ENCODE results near the gene AMOTL1.
A peak's percentile ranks its signal among the peaks of the same experiment; 100 is the strongest.

AMOTL1 gene

GRCh38 chr11:94857337-94857736, 89.2 kb downstream of the AMOTL1 start:
- no peak for DNase-seq (ENCODE audit: low read depth)

DNA sequence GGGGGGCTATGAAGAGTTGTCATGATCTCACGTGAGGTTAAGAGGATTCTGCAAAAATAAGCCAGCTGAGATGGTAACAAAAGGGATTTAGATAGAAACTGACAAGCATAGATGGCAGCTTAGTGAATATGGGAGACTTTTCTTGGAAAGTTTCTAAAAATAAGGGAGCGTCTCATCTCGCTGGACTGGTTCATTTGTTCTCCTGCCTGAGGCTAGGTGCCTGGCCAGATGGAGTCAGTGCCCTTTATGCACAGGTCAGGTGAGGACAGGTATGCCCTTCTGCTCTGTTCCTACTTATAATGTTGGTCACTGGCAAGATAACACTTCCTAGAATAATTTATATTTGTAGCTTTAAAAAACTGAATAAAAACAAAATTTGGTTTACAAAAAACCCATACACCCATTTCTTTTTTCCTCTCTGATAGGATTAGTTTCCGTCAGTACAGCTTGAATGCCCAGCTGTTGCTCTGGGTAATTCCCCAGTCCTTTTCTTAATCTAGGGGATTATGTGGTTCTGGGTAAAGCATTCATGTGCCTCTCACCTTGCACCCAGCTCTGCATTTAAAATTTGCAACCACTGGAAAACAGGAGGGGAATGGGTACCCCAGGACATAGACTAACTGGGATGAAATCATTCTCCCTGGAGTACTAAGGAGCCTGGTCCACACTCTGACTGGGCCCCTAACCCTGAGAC, 90.0 kb downstream of the AMOTL1 start:
- DNase-seq (ENCODE audit: low read depth): no peak

DNA sequence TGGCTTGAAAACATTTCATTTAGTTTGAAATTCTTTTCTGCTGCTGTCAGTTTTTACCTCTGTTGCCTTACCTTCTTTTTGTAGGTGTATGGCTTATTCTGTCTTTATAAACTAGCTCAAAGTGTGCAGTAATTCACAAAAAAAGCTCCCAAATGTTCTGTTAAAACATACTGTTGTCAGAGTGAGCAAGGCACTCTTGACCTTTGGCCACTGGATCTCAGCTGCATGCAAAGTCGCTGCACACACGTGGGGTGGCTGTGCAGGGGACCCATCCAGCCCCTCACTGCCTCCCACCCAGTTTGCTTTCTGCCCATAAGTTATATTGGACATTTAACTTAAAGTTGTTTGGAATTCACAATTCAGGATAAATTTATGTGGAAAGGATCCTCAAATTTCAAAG, 92.2 kb downstream of the AMOTL1 start:
- no peak for DNase-seq (ENCODE audit: low read depth)

GRCh38 chr11:94861306-94861845, 93.2 kb downstream of the AMOTL1 start:
- no peak for DNase-seq (ENCODE audit: low read depth)

DNA sequence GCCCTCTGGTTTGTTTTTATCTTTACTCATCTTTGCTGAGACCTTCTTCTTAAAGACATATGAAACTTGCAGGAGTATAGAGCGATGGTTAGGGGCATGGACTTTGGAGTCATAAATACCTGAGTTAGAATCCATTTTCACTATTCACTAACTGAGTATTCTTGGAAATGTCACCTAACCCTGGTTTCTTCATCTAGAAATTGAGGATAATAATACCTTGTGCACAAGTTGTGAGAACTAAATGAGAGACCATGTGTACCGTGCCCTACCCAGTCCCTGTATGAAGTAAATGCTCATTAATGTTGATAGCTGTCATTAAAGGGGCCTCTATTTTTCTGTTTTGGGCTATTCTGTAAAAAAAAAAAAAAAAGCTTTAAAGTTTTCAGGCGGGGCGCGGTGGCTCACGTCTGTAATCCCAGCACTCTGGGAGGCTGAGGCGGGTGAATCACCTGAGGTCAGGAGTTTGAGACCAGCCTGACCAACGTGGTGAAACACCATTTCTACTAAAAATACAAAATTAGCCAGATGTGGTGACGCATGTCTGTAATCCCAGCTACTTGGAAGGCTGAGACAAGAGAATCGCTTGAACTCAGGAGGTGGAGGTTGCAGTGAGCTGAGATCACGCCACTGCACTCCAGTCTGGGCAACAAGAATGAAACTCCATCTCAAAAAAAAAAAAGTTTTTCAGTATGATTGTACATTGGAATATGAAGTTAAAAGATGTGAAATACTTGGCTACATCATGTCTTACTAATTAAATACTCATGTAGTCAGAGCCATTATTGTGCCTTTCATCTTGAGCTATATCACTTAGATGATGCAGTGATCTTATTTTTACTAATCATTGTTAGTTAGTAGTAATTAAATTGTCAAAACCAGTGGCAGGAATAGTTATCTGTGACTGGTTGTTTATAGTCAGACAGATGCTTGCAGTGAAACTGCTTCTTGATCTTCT, 95.0 kb downstream of the AMOTL1 start:
- peak; percentile 44 for DNase-seq (ENCODE audit: low read depth)

DNA sequence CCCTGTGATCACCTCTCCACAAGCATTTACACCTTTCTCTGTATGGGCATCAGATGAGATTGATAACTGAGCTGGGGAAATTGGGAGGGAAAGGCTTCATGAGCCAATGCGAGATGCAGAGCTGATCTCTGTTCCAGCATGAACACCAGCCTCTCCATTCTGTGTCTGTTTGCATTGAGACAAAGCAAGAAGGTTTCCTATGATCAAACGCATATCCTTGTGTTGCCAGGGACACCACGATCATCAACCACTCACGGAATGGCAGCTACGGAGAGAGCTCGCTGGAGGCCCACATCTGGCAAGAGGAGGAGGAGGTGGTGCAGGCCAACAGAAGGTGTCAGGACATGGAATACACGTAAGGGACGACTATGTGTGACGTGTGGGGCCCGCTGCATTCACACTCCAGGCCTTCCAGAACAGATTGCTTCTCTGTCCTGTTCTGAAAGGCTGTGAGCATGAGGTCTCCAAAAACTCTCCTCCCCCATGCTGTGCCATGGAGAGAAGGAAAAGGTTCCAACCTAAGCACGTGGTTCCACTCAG, 96.4 kb downstream of the AMOTL1 start:
- DNase-seq (ENCODE audit: low read depth): no peak

GRCh38 chr11:94866231-94866822, 98.2 kb downstream of the AMOTL1 start:
- no peak for DNase-seq (ENCODE audit: low read depth)

DNA sequence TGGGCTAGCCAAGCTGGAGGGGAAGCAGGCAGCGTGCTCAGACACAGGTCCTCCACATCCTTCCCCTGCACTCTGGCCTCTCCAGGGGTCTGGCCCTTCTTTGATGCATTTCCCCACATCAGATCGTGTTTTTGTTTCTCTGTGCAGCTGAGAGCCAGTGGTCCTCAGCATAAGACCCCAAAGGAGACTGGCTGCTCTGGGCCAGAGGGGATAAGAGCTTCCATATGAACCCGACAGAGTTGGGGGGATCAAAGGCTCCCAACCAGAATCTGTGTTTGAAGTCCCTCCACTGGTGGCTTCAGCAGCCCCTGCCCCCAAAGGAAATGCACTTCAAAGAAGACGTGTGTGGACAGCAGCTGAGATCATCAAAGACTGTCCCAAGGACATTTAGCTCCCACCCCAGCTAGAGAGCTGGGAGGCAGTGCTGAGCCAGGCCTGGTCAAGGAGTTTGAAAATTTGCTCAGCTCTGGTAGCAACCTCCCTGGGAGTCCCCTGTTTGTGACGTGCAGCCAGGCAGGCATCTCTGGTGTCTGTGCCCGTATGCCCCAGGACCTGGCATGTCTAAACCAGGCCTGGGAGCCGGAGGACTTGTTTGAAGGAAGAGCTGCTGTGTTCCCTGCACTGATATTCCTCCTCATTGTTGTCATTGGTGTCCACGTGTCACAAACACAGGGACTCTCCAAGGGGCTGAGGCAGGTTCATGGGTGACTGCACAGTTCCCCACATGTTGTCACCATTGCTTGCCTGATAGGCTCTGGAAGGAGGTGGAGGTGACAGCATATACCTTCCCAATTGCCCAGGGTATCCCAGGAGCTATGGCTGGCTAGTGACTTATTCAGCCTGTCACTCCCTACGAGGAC, 99.0 kb downstream of the AMOTL1 start:
- DNase-seq (ENCODE audit: low read depth): no peak

GRCh38 chr11:94868468-94868867, 100.3 kb downstream of the AMOTL1 start:
- no peak for DNase-seq (ENCODE audit: low read depth)

GRCh38 chr11:94869186-94869585, 101.0 kb downstream of the AMOTL1 start:
- no peak for DNase-seq (ENCODE audit: low read depth)

DNA sequence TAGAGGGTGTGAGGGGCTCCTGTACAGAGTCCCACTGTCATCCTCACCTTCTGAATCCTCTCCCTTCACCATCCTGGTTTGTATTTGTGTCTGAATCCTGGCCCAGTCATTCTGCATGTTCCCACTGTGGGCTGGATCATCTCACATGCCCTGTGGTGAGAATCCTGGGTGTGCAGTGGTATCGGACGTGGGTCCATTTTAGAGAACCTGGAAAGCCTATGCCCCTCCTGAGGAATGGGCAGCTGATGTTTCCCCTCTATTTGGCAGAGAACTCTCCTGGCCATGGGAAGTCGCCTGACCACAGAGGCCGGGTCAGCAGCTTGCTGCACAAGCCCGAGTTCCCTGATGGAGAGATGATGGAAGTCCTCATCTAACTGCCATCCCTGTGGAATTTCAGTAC, 102.3 kb downstream of the AMOTL1 start:
- DNase-seq (ENCODE audit: low read depth): no peak

GRCh38 chr11:94871491-94872185, 103.5 kb downstream of the AMOTL1 start:
- no peak for DNase-seq (ENCODE audit: low read depth)

DNA sequence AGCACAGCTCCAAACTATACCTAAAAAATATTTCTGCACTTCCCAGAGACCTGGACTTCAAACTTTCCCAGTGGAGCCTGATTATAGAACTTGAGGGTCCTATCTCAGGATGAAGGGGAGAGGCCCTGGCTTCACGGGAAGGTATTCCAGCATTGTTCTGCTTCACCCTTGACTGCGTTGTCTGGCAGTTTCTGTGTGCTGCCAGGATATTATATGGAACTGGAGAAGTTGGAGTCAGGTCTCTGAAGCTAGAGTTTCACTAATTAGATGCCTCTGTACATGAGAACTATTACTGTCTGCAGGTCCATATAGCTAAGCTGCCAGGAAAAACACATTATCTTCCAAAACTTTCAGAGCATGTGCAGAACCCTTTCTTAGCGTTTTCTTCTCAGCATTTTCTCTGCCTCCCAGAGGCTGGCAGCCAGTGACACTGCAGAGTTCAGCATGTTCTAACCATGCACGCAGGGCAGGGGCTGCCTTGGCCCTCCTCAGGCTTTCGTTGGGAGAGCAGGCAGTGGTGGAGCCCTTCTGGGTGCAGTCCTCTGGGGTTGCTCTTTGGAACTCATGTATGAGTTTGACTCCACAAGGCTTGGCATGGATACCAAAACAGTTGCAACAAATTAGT, 105.9 kb downstream of the AMOTL1 start:
- no peak for DNase-seq (ENCODE audit: low read depth)

DNA sequence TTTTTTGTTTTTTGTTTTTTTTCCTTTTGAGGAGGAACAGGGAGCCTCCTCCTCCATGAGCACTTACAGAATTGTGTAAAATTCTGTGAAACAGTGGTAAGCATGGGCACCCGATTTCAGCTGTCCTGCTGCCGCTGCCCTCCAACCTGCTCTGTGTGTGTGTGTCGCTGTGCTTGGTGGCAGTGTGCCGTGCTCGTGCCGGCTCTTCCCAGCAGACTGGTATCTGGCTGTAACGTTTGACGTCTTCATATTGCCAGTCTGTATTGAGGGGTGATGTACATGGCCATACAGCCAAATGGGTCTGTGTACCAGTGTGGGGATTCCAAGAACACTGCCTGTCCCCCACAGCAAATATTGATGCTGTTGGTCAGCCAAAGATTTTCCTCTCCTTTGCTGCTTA, 108.1 kb downstream of the AMOTL1 start:
- no peak for DNase-seq (ENCODE audit: low read depth)

DNA sequence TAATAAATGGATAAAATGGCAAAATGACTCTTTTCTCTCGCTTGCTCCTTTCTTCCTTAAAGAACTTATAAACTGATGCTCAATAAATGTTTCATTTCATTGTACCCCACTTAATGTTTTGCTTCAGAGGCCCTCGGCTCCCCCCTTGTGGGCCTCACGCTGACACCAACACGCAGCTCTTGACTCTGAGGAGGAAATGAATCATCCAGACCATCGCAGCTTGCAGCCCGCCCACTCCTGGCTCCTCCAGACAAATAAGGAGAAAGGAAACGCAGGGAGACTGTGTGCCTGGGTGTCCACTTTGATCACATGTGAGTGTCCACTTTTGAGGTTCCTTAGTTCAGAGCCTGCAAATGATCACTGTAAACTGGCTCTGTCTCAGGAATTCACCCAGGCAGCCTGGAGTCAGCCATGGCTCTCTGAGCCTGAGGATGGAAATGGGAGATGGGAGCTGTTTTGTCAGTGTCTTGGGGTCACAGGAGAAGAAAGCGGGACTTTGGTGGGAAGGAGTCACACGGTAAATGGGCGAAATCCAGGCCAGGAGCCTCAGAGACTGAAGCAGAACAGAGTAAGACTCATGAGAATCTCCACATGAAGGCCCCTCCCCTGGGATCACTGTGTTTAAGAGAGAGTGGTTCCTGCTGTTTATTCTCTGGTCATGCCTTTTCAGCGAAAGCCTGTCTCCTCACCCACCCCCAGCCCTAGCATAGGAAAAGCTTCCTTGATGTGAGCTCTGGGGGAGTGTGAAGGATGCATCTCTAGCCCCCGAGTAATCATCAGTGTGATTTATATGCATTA, 108.7 kb downstream of the AMOTL1 start:
- DNase-seq (ENCODE audit: low read depth): peak; percentile 89

DNA sequence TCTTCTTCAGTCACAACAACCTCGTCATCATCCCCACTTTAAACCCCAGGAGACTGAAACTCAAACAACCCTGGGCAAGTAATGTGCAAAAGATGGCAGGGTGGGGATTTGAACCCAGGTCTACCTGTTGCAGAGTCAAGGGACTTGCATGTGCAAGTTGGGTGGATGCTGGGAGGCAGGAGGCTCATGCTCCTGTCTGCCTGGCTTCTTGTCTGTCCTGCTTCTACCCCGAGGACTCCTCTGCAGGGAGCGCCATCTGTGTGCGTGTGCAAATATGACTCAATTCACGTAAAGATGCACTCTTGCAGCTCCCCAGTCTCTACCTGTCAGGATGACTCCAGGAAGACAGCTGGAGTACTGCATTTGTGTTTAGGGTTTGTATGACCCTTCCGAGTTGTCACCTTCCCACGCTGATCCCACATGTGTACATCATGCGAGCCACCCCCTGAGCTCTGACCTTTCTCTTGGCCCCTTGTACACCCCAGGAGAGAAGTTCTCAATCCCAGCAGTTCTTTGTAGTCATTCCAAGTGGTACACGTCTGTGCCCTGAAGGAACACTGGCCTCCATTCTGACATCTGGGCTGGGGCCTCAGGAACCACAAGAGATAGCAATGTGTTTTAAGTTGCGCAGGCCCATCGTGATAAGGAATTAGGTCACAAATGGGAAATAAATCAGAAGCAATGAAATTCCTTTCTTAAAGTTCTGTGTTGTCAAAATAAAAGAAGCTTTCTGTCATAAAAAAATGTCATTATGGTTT, 109.5 kb downstream of the AMOTL1 start:
- no peak for DNase-seq (ENCODE audit: low read depth)

GRCh38 chr11:94879006-94879405, 110.8 kb downstream of the AMOTL1 start:
- no peak for DNase-seq (ENCODE audit: low read depth)

DNA sequence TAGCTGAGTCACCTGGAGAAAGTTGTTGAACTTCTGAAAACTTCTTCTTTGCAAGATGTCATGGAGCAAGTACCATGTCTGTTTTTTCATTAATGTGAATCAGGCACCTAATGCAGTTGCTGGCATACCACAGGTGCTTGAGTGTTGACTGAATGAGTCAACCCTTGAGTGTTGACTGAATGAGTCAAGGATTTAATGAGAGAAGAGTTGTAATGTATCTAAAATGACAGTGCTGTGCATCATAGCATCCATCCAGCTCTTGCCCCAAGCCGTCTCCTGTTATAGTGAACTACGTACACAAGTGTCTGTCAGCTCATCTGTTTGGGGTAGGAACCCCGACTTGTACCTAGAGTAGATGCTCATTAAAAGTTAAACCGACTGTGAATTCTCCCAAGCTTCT, 112.1 kb downstream of the AMOTL1 start:
- DNase-seq (ENCODE audit: low read depth): no peak

DNA sequence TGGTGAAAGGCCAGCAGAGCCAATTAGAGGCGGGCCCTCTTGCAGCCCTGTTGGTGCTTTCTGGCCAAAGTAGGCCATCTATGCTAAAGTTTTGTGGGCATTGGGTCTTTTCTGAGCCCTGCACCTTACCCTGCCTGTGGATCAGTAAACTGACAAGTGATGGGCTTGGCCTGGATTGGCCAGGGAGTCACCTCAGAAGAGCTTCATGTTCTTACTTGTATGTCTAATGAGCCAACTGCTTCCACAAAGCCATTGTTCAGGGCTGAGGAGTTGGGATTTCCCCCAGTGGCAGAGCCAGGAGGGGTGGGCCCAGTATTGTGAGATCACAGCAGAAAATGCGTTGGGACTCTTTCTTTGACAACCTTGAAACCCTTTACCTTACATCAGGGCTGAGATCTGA, 114.8 kb downstream of the AMOTL1 start:
- no peak for DNase-seq (ENCODE audit: low read depth)
